Chondrocyte (in vitro differentiated cells): Measurements from ENCODE around the gene AGBL4. TPM values are rescaled to one million over a fixed set of nuclear protein-coding genes. Genes with fewer than 3 reads are reported as not detected.
"Not testable (repeated sequence)": the region's sequence is repeated elsewhere in the genome, so short reads cannot be mapped to it uniquely, and the experiment has no call there.

Experiments
- DNase-seq: peaks from one replicate; pipeline ENCODE4 v3.0.0; 2021; ENCODE audit warnings: mixed read lengths, low spot score
- H3K27ac Mint-ChIP-seq: one replicate; pipeline ENCODE4 v1.8.0; 2021; ENCODE audit warnings: mild to moderate bottlenecking, moderate library complexity, mixed read lengths; ENCODE audit not compliant: unreplicated experiment
- H3K27me3 Mint-ChIP-seq: 2 replicates; pipeline ENCODE4 v1.8.0; 2021; ENCODE audit warnings: low read depth, mixed read lengths
- H3K36me3 Mint-ChIP-seq: 2 replicates; pipeline ENCODE4 v1.8.0; 2021; ENCODE audit warnings: low read depth, mixed read lengths
- H3K4me1 Mint-ChIP-seq: 2 replicates; pipeline ENCODE4 v1.8.0; 2021; ENCODE audit warnings: low read depth, mild to moderate bottlenecking, mixed read lengths
- H3K4me3 Mint-ChIP-seq: one replicate; pipeline ENCODE4 v1.8.0; 2021; ENCODE audit warnings: mild to moderate bottlenecking, moderate library complexity, mixed read lengths; ENCODE audit not compliant: unreplicated experiment
- H3K9me3 Mint-ChIP-seq: 2 replicates; pipeline ENCODE4 v1.8.0; 2021; ENCODE audit warnings: low read depth, mixed read lengths
- total RNA-seq: library from RNA; stranded (reverse); gene quantifications from 3 replicates; pipeline ENCODE4 v1.2.1, GENCODE V29; 2021
- TF ChIP-seq, protein P1 (sequence below): fragments of 200-600 bp; sonication (generic); IDR thresholded peaks from 2 replicates; pipeline ENCODE4 v1.5.0; 2021; ENCODE audit warnings: antibody characterized with exemption, mild to moderate bottlenecking, moderate library complexity

Gene AGBL4
- total RNA-seq, 1 donor from 2014 or later: not detected

DNA sequence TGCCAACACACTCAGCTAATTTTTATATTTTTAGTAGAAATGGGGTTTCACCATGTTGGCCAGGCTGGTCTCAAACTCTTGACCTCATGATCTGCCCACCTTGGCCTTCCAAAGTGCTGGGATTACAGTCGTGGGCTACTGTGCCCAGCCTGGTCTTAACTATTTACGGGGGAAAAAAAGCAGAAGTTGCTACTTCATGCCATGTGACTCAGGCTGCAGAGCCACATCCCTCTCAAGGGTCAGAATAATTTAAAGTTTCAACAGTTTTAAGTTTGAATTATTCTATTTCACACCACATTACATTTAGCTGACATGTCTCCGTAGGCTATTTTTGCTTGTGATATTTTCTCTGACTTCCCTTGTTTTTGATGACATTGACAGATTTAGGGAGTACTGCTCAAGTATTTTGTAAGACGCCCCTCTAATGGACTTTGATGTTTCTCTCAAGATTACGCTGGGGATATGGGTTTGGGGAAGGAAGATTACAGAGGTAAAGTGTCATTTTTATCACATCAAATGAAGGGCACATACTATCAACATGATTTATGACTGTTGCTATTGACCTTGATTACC is 14.6 kb upstream of the AGBL4 start:
- Mint-ChIP-seq H3K4me3 (no peak overlapping the region), H3K9me3 (peaks cover 24% of the 10 kb centered on the region), H3K27ac (no peak overlapping the region), H3K36me3 (no peaks in the 10 kb centered on the region), H3K4me1 (no peaks in the 10 kb centered on the region), H3K27me3 (no peaks in the 10 kb centered on the region)
- DNase-seq: no peak
- TF ChIP-seq, protein P1, sequence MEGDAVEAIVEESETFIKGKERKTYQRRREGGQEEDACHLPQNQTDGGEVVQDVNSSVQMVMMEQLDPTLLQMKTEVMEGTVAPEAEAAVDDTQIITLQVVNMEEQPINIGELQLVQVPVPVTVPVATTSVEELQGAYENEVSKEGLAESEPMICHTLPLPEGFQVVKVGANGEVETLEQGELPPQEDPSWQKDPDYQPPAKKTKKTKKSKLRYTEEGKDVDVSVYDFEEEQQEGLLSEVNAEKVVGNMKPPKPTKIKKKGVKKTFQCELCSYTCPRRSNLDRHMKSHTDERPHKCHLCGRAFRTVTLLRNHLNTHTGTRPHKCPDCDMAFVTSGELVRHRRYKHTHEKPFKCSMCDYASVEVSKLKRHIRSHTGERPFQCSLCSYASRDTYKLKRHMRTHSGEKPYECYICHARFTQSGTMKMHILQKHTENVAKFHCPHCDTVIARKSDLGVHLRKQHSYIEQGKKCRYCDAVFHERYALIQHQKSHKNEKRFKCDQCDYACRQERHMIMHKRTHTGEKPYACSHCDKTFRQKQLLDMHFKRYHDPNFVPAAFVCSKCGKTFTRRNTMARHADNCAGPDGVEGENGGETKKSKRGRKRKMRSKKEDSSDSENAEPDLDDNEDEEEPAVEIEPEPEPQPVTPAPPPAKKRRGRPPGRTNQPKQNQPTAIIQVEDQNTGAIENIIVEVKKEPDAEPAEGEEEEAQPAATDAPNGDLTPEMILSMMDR: no peak

DNA sequence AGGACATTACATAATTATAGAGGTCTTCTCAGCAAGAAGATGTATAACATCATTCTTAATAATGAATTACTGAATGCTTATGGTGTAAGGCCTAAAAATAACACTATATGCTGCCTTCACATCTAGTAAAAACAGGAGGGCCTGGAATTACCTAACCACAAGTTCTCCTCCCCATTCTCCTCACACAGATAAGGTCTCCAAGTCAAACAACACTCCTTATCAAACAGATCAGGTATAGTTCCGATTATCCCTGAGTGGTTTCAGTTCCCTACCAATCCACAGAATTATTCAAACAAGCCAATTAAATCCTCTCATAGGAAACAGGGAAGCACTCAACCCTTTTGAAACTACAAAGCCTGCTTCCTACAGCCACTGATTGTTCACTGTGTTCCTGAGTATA is 4.0 kb upstream of the AGBL4 start:
- Mint-ChIP-seq H3K4me1 (no peaks in the 10 kb centered on the region), H3K36me3 (no peaks in the 10 kb centered on the region), H3K4me3 (no peak overlapping the region), H3K27me3 (no peaks in the 10 kb centered on the region), H3K9me3 (peaks cover 16% of the 10 kb centered on the region), H3K27ac (no peak overlapping the region)
- TF ChIP-seq, protein P1: no peak
- no peak for DNase-seq

DNA sequence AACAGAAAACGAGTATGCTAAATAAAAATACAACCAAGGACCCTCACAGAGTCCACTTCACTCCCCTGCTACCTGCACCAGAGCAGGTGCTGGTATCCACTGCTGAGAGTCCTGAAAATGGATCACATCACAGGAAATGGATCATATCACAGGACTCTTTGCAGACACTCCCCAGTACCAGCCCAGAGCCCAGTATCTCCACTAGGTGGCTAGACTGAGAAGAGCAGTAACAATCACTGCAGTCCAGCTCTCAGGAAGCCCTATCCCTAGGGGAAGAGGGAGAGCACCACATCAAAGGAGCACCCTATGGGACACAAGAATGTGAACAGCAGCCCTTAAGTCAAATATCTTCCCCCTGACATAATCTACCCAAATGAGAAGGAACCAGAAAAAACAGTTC is 28.0 kb downstream of the AGBL4 start:
- Mint-ChIP-seq H3K27me3 (no peaks in the 10 kb centered on the region), H3K9me3 (peaks cover 61% of the 10 kb centered on the region), H3K4me1 (no peaks in the 10 kb centered on the region), H3K4me3 (no peak overlapping the region), H3K36me3 (no peaks in the 10 kb centered on the region), H3K27ac (no peak overlapping the region)
- DNase-seq: no peak
- TF ChIP-seq, protein P1: no peak

DNA sequence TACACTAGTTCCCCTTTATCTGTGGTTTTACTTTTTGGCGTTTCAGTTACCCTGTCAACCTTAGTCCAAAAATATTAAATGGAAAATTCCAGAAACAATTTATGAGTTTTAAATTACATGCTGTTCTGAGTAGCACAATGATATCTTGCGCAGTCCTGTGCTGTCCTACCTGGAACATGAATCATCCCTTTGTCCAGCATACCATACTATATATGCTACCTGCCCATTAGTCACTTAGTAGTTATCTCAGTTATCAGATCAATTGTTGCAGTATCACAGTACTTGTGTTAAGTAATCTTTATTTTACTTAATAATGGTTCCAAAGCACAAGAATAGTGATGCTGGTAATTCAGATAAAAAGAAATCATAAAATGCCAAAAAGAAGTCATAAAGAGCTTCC is 52.7 kb downstream of the AGBL4 start:
- no peak overlapping the region for H3K4me3 Mint-ChIP-seq
- H3K9me3 Mint-ChIP-seq: peaks cover 20% of the 10 kb centered on the region
- H3K27ac Mint-ChIP-seq: no peak overlapping the region
- no peaks in the 10 kb centered on the region for H3K4me1 Mint-ChIP-seq
- H3K27me3 Mint-ChIP-seq: no peaks in the 10 kb centered on the region
- DNase-seq: no peak
- TF ChIP-seq, protein P1: no peak
- no peaks in the 10 kb centered on the region for H3K36me3 Mint-ChIP-seq

DNA sequence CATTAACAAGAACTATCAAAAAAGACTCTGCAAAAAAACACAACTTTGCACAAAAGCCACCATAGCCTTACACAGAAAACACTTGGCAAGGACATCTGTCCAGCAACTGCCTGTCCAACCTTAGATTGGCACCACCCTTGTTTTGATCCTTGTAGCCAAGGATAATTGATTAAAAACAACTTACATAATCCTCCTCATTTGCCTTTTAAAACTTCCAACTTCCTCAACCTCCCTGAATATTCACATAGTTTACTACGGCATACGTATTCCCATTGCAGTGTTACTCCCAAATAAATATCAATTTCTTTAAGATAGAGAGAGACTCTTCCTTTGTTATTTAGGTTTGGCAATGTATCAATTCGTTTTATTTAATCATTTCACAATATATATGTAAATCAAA is 72.4 kb downstream of the AGBL4 start:
- Mint-ChIP-seq H3K9me3 (peaks cover 12% of the 10 kb centered on the region), H3K4me3 (no peak overlapping the region), H3K27me3 (no peaks in the 10 kb centered on the region), H3K36me3 (no peaks in the 10 kb centered on the region), H3K4me1 (no peaks in the 10 kb centered on the region), H3K27ac (no peak overlapping the region)
- no peak for DNase-seq
- TF ChIP-seq, protein P1: no peak

DNA sequence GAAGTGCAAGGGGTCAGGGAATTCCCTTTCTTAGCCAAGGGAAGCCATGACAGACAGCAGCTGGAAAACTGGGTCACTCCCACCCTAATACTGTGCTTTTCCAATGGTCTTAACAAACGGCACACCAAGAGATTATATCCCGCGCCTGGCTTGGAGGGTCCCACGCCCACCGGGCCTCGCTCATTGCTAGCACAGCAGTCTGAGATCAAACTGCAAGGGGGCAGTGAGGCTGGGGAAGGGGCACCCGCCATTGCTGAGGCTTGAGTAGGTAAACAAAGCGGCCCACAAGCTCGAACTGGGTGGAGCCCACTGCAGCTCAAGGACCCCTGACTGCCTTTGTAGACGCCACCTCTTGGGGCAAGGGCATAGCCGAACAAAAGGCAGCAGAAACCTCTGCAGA is 108.5 kb downstream of the AGBL4 start:
- not testable (repeated sequence) for H3K4me3 Mint-ChIP-seq, H3K27ac Mint-ChIP-seq, H3K36me3 Mint-ChIP-seq, H3K4me1 Mint-ChIP-seq, DNase-seq, H3K27me3 Mint-ChIP-seq
- H3K9me3 Mint-ChIP-seq: peaks cover 48% of the 10 kb centered on the region
